SKM-1 (cell line): Measurements from ENCODE around the gene CFAP100.

Experiments used
- DNase-seq: peaks from one replicate; lab custom pipeline; 2025; ENCODE audit not compliant: unreplicated experiment; lab: John Stamatoyannopoulos, UW

Gene CFAP100

DNA sequence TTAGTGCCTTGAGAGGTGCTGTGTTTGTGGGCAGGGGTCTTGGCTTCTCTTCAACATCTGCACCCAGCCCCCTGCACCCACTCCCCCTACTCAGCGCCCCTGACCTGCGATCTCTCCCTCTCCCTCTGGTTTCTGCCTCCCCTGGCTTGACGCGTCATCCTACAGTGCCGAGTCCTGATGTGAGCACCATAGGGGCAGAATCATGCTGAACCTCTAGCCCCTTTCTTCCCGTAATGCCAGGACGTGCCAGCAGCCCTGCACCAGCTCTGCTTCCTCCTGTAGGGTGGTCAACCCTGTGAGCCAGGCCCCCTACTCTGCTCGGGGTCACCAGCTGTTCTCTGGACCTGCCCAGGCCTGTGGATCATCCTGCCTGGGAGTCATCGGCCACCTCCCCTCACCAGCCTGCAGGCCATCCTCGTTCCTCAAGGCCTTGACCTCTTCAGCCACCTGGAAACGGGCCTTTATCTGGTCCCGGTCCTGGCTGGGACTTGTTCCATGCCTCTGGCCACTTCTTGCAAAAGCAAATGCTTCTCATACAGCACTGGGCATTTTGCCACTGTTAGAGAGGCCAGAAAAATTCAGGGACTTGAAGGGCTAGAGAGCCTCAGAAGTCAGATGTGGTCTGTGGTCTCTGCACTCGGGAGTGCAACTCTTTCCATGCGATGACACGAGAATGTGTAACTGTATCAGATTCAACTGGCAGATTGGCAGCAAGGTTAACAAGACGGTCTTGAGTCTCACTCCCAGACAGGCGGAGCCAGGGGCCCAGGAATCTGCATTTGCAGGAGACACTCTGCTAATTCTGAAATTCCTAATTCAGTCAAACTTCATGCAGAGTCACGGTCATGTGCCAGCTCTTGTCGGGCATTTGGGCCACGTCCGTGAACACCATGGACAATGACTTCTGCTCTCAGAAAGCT is 20.8 kb upstream of the CFAP100 start:
- no peak for DNase-seq

DNA sequence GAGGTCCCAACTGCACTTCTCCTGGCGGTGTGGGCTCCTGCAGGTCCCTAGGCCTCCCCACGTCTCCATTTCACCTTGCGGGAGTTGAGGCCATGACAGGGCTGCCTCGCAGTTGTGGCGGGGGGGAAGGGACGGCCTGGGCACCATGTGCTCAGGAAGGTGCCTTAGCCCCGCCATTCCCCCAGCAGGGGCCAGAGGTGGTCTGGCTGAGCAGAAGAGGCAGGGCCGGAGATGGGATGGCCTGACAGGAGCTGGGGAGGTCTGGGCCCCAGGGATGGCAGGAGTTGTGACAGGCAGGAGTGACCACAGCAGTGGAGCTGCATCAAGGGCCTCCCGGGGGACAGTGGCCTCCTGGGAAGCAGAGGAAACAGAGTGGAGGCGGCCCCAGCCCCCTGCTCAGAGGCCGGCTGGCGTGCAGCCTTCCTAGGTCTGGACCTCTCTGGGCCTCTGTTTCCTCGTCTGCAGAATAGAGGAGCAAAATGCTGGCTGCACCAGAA is 18.8 kb upstream of the CFAP100 start:
- DNase-seq, result no peak

DNA sequence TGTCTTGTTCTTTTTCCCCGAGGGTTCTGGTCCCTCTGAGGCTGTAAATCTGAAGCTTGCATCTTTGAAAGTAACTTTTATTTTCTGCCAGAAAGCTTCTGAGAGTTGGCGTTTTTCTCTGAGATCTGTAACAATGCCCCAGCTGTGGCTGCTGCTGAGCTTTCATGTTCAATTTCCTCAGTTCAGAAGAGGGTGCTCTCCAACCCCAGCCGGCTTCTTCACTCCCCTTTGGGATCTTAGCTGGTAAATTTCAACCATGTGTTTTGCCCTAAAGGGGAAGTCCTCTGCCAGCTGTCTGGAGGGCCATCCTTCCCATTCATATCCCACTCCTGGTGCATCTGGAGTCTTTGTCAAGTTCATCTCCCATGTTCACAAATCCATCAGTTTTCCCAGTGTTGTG is 18.3 kb upstream of the CFAP100 start:
- DNase-seq, result no peak

DNA sequence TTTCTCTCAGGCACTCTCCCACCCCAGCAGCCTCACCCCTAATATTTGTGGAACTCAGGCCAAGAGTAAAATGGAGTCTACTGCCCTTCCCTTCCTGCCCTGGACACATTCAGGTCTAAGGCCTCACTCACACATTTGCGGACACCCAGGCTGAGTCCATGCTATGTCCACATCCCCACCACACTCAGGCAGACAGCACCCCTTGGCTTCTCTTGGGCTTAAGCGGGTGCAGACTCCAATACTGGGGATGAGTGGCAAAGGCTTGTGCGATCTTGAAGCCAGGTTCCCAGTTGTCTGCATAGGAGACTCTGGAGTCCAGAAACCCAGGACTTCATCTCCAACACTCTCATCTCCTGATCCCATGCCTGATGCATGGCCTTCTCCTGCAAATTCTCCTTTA is 17.5 kb upstream of the CFAP100 start:
- DNase-seq, result no peak

DNA sequence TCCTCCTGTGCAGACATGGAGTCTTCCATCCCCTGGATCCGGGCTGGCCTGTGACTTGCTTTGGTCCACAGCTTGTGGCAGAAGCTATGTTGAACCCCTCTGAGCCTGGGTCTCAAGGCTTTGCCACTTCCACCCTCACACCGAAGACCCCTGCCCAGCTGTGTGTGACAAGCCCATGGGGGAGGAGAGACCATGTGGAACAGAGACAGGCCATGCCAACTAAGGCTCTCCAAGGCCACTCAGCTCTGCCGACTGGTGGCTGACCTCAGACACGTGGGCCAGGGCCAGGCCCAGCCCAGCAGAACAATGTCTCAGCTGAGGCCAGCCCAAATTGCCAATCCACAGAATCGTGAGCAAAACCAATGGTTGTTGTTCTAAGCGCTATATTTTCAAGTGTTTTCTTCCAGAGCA is 16.4 kb upstream of the CFAP100 start:
- DNase-seq, result no peak

DNA sequence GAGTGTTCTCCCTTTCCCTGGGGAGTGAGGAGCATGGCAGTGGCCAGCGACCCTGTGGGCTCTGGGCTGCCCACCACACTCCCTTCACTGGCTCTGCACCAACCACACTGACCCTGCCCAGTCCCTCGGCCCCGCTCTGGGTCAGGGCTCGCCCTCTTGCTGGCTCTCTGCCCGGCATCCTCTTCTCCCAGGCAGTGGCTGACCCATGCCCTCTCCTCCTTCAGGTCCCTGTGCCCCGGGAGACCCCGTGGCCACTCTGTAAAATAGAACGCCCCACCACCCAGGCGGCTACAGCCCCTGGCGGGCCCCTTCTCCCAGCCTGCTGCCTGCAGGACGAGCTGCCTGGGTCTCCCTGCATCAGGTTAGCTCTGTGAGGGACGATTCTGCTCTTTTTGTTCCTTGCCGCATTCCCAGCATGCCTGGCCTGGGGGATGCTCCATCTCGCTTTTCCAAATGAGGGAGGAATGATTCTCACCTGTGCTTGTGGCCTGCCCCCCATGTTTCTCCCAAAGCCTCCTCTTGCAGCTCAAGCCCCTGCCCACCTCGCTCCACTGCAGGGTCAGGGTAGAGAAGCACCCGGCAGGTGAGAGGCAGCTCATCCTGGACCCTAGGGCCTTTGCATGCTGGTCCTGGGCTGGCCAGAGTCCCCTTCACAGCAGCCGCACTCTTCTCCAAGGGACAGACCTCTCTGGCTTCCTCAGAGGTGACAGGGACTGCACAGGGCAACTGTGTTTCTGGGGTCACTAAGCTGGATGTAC is 14.5 kb upstream of the CFAP100 start:
- DNase-seq, result no peak

DNA sequence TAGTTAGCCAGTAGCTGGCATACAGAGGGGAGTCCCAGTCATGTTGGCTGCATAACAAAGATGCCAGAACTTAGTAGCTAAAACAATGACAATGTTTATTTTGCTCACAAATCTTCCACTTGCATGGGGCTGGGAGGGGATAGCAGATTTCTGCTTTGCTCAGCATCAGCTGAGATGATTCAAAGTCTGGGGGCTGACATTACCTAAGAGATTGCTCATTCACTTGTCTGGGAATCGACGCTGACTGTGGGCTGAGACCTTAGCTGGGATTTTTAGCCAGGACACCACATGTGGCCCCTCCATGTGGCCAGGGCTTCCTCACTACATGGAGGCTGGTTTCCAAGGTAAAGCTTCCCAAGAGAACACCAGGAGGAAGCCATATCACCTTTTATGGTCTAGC is 12.7 kb upstream of the CFAP100 start:
- DNase-seq, result no peak

DNA sequence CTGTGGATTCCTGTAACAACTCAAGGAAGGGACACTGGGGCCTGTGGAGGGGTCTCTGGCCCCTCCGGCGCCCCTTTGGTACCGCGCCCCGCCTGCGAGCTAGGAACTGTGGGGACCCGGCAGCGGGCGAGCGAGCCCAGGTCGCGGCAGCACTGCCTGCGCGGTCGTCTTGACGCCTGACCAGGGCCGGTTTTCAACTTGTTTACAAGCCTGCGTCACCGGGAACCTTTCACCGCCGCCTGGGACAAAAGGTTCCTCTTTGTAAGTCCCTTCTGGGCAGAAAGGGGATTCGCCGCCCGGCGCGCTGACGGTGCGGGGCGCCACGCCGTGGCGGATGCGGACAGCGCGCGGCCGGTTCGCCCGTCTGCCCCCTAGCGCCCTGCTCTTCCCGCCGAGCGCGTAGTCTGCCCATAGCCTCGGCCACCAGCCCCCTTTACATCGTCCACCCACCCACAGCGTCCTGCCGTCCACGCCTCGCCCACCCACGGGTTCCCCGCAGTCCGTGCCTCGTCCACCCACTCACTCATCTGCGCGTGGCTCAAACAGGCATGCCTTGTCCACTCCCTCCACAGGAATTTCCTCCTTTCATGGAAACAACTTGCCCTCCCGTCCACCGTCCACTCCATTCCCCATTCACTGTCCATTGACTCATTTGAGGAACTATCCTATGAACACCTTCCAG is 5.5 kb upstream of the CFAP100 start:
- DNase-seq, result peak; percentile 89

DNA sequence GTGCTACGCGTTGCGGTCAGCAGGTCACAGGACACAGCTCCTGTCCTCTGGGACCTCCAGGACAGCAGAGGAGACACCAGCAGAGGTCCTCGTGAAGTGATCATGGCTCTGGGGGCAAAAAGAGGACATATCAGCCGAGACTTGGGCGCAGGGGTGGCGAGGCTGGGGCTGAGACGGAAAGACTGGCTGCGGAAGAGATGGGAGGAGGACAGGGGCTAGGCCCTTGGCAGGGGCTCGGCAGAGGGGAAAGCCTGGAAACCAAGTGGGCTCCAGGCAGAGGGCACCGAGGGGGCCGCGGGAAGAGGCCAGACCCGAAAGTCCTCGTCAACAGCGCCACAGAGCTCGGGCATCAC is 4.9 kb upstream of the CFAP100 start:
- DNase-seq, result no peak

DNA sequence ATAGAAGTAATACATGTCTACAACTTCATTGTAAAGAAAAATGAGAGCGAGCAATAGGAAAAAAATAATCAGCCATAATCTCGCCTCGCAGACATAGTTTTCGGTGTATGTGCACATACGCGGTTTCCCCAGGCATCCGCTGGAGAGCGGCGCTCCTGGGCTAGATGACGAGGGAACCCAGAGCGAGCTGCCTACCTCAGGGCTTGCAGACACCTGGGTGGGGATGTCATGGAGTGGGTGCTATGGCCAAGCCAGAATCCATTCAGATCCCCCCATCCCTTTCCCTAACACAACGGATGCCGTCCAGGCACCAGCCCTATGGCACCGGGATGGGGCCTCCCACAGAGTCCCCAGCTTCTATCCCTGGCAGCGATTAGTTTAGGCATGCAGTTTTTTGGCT is 4.5 kb upstream of the CFAP100 start:
- DNase-seq, result no peak

DNA sequence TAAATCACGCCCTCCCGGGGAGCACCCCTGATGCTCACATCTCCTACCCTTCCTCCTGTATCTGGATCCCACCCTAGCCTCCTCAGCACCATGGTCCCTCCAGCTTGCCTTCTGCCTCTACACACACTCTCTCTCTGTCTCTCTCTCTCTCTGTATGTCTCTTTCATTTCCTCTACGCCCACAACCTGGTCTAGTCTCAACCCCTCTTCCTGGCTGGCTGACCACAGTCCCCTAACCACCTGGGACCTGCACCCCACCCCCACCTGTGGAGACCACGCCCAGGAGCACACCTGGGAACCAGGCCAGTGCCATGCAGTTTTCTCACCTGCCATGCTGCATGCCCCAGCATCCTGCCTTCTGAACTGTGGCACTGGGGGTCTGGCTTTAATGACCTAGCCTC is 4.0 kb upstream of the CFAP100 start:
- no peak for DNase-seq

DNA sequence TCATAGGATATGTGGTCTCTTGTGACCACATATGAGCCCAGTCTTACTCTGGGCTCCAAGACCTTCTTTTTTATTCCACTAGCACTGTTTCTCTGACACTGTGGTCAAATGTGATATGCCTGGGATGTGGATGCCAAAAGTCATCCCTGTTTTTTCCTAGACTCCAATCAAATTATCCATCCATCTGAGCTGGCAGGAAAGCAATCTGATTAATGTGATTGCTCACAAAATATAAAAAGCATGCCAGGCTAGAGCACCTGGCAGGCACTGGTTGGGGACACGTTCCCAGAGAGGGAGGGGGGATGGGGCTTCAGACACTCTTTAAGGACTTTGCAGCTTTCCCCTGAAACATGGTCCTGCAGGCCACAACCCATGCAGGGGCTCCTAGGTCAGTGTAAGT is 3.1 kb upstream of the CFAP100 start:
- DNase-seq, result no peak

DNA sequence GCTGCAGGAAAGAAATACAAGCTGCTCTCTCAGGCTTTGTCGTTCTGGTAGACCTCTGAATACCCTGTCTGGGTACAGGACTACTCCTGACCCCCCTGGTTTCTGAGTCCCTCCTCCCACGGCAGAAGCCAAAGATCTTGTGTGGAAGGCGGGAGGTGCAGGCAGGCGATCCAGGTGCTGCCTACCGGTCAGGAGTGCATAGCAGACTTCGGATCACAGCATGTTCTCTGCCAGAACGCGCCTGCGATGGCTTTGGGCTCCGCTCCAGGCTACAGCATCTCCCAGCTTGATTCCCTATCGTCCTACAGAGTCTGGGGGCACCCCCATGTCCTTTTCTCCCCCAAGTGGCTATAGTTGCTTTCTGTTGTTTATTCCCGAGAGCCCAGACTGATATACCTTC is 2.5 kb upstream of the CFAP100 start:
- no peak for DNase-seq

DNA sequence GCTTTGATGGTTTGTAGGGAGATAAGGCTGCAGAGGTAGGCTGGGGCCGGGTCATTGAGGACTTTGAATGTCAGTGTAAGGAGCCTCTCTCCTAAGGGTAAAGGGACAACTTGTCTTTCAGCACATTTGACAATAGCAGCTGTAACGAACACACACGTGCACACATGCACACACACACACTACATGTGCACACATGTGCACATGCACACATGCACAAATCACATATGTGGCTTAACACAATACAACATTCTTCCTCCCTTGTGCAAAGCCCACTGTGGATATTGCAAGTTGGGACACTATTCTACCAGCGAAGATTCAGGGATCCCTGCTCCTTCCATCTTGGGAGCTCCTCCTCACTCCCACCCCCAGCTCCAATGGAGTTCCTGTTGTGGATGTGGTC is 1.1 kb upstream of the CFAP100 start:
- DNase-seq, result no peak

DNA sequence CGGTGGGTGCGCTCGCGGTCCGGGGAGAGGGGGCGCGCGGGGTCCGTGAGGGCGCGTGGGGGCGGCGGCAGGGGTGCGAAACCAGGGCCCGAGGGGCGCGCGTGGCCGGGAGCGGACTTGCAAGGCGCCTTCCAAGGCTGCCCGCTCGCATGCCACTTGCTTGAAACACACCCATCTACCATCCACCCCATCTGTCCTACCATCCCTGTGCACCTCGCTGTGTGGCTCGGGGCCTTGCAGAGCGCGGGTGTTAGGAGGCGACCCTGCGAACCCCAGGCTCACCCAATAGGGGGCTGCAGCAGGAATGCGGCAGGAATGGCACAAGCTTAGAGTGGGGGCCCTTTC is 240 bp downstream of the CFAP100 start:
- no peak for DNase-seq

DNA sequence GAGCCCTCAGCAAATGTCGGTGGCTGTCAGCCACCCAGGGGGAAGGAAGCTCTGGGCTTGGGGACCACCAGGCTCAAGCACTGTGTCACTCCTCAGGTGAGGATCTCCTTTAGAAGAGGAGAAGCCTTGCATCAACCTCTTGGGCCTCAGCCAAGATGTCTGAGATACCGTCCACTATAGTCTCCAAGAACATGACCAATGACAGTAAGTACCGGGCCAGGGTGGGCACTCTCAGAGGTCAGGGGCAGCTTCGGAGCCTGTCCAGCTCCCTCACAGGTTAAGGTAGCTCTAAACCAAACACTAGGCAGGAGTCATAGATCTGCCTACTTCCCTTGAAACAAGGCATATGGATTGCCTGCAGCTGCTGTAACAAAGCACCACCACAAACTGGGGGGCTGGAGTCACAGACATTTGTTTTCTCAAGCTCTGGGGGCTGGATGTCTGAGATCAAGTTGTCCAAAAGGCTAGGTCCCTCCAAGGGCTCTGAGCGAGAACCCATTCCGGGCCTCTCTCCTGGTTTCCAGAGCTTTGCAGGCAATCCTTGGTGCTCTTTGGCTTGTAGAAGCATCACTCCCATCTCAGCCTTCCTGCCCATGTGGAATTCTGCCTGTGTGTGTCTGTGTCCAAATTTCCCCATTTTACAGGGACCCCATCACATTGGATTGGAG is 1.3 kb downstream of the CFAP100 start:
- no peak for DNase-seq

DNA sequence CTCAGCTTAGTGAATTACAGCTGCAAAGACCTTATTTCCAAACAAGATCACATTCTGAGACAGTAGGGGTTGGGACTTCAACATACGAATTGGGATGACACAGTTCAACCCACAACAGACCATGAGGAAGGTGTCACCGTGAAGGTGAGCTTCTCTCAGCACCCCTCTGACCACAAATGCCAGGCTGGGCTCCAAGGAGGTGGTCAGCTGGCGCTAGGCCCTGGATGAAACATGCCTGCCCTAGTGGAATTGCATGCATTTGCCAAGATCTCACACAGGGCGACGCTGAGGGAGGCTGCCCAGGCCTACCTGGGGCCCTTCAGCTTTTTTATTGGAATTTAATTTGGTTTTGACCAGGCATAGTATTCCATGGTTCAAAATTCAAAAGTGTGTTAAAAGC is 1.8 kb downstream of the CFAP100 start:
- DNase-seq, result no peak

DNA sequence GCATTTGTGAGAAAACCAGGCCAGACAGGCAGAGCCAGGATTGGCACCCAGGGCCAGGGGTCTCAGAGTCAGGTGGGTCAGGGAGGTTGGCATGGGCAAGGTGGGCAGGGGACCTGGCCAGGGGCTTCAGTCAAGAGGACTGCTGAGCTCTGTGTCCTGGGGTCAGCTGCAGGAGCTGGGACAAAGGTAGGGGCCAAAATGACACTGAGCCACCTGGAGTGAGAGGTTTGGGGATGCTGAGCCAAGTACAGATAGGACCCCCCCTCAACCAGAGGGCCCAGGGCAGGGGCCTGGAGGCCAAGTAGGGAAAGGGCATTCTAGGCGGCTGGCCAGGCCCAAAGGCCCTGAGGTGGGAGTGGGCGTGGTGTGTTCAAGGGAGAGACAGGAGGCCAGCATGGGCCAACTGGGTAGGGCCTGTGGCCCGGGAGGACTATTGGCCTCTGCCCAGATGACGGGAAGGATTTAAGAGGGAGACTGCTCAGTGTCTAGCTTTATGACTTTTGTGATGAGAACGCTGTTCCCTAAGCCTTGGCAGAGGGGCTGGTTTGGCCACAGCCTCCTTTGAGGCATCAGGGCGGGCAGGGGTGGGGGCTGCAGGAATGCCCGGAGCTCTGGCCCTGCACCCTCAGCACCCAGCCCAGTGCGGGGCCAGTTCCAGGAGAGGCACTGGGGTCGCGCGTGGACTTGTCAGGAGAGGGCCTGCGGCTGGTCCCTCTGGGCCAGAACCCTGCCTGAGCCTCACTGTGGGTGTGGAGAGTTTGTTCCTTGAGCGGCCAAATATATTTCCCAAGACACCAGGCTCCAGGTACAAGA is 3.1 kb downstream of the CFAP100 start:
- no peak for DNase-seq

DNA sequence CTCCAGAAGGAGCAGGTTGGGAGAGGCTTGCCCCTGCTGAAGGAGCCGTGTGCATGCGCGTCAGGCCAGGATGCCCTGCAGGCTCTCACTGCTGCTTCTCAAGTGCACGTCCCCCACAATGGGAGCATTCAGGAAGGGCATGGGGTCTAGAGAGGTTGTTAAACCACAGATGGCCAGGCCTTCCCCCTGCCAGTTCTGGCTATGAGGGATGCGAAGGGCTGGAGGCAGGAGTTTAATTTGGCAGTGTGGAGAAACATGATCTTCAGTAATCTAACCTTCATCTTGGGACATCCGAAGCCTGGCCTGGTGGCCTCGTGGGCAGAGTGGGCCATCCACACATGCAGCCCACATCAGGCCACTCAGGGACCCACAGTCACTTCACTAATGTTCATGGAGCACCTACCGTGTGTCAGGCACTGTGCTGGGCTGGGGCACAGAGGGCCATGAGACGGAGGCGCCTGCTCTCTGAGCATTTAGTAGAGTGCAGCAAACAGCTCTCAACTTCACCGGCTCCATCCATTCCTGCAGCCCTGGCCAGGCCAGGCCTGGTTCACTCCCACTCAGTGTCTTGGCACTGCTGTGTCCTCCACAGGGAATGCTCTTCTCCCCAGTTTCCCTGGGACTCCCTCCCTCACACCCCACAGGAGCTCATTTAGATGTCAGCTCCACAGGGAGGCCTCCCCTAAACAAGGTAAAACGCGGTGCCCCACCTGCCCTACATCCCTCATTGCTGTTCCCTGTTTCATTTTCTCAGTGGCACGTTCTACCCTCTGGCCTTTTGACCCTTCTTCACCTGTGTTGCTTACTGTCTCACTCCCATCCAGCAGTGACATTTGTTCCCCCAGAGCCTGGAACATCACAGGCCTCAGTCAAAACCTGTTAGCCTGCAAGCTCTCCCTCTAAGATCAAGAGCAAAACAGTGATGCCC is 4.0 kb downstream of the CFAP100 start:
- no peak for DNase-seq
